GM21360 (cell line): ENCODE data around the gene SF3A2.

ENCODE experiments used
- ATAC-seq: cut with Tn5 transposase; IDR thresholded peaks from one replicate; pipeline ENCODE4 v1.9.1; 2021; ENCODE audit warnings: mild to moderate bottlenecking, moderate library complexity; ENCODE audit not compliant: unreplicated experiment

The SF3A2 gene

DNA sequence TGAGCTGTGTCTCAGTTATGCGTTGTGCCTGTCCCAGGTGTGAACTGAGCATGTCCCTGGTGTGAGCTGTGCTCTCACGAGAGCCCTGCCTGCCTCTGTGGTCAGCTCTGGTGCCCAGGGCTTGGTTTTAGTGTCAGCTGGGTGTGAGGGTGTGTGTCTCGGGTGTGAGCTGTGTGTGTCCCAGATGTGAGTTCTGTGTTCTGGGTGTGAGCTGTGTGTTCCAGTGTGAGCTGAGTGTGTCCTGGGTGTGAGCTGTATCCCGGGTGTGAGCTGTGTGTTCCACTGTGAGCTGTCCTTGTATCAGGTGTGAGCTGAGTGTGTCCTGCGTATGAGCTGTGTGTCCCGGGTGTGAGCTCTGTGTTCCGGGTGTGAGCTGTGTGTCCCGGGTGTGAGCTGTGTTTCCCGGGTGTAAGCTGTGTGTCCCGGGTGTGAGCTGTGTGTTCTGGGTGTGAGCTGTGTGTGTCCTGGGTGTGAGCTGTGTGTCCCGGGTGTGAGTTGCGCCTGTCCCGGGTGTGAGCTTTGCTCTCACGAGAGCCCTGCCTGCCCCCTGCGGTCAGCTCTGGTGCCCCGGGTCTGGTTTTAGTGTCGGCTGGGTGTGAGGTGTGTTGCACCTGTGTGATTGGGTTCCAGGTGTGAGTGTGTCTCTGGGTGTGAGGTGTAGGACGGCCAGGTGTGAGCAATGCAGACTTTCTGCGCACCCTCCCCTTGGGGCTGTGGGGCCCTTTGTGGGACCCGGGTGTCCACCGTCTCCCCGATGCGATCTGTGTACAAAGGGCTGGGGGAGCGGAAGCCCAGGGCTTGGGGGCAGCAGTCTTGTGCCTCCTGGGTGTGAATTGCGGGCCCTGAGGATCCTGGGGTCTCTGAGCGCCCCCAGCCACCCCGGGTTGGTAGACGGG lies 52.4 kb downstream of the SF3A2 start:
- no peak for ATAC-seq

GRCh38 chr19:2289714-2290435 lies 53.3 kb downstream of the SF3A2 start:
- ATAC-seq = no peak

DNA sequence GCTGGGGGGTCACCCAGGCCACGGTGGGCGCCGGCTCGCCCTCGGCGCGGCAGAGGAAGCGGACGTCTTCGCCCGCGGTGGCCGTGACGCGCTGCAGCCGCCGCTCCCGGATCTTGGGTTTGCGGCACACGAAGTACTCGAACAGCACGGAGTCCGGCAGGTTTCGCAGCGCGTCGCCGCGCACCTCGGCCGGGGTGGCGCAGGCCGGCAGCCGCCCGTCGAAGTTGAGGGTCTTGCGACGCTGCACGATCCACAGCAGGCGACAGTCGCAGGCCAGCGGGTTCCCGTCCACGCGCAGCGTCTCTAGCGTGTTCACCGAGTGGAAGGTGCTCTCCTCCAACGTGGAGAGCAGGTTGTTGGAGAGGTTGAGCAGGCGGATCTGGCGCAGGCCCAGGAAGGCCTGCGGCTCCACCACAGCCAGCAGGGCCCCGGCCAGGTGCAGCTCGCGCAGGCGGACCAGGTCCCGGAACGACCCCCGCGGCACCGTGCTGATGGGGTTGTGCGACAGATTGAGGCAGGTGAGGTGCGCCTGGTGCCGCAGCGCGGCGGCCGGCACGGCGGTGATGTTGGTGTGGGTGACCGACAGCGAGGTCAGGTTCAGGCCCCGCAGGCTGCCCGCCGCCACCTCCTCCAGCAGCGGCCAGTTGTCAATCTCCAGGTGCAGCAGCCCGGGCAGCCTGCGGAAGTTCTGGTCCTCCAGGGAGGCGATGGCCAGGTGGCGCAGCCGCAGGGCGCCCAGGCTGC lies 54.0 kb downstream of the SF3A2 start:
- no peak for ATAC-seq

DNA sequence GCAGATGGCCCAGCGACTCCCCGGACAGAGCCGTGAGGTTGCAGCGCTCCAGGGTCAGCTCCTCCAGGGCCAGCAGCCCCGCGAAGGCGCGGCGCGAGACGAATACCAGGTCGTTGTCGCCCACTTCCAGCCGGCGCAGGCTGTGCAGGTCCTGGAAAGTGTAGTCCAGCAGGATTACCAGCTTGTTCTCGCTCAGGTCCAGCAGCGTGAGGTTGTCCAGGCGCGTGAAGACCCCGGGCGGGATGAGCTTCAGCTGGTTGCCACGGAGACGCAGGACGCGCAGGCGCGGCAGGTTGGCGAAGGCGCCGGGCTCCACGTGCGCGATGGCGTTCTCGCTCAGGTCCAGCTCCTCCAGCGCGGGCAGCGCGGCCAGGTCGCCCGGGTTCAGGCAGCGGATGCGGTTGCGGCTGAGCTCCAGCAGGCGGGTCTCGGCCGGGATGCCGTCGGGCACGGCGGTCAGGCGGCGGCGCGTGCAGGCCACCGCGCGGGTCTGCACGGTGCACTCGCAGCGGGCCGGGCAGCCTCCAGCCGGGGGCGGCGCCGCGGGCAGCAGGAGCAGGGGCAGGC lies 54.6 kb downstream of the SF3A2 start:
- no peak for ATAC-seq

DNA sequence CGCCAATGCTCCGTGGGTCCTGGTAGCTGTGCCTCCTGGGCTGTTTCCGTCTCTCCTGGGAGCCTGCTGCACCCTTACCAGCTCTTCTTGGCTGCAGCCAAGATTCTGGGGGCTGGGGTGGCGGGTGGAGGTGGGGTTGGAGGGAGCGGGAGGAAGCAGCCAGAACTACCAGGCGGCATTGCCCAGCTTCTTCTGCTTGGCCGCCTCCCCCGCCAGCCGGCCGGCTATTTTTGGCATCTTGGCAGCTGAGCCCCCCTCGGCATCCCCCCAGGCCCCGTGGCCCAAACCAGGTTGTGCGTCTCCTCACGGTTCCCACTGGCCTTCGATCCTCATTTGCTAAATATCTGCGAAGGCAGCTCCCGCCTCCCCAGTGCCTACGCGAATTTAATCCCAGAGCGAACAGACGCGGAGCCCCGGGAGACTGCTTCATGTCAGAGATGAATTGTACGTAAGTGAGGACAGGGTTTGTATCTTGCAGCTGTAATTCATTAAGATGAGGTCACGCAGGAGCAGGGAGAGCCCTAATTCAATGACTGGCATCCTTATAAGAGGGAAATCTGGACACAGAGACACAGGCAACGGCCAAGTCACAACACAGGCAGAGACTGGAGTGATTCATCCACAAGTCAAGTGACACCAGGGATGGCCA lies 58.2 kb downstream of the SF3A2 start:
- no peak for ATAC-seq

DNA sequence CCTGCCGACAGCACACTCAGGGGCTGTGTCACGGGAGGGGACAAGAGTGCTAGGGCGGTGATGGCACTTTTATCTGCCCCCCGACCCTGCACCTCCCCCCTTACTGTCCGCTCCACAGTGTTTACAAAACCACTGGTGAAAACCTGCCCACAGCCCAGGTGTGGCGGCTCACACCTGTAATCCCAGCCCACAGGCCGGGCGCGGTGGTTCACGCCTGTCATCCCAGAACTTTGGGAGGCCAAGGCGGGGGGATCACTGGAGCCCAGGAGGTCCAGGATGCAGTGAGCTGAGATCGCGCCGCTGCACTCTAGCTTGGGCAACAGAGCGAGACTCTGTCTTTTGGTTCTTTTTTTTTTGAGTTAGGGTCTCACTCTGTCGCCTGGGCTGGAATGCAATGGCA lies 59.5 kb downstream of the SF3A2 start:
- no peak for ATAC-seq
